Measurements from ENCODE around the gene CSH2. TPM values are rescaled to one million over a fixed set of nuclear protein-coding genes. Genes with fewer than 3 reads are reported as not detected.
"Not testable (repeated sequence)": the region's sequence is repeated elsewhere in the genome, so short reads cannot be mapped to it uniquely, and the experiment has no call there.

The CSH2 gene
- total RNA-seq, 5 donors from 2014 or later (not counting 1 experiment from before 2014, with no cell fraction given): not detected

GRCh38 chr17:63903787-63904201, 30.3 kb upstream of the CSH2 start:
- H3K4me1 ChIP-seq (ENCODE audit: control insufficient read depth in 1 of 2, extremely low read depth in 1 of 2, insufficient read depth in 2 of 2, low read length in 2 of 2); H3K9me3 Mint-ChIP-seq; H3K27ac Mint-ChIP-seq; H3K4me3 Mint-ChIP-seq; H3K27me3 ChIP-seq (replicated peaks in 1 of 2; ENCODE audit: control insufficient read depth in 2 of 2, extremely low read depth in 1 of 2, insufficient read depth in 2 of 2, low read length in 1 of 2); H3K27me3 Mint-ChIP-seq; H3K36me3 ChIP-seq (ENCODE audit: control insufficient read depth in 2 of 2, extremely low read depth in 1 of 2, insufficient read depth in 1 of 2, low read length in 1 of 2); H3K27ac ChIP-seq (ENCODE audit: low read length); H3K4me1 Mint-ChIP-seq; POLR2A ChIA-PET; H3K36me3 Mint-ChIP-seq; H3K9me3 ChIP-seq; H3K4me3 ChIP-seq (ENCODE audit: control insufficient read depth in 1 of 2, extremely low read depth in 1 of 2, low read length in 1 of 2): not testable (repeated sequence)
- DNase-seq: peak in 9 of 35 experiments; percentile 10 to 51 (median 18)
- ATAC-seq (replicated peaks in 1 of 4): peak; percentile 60 to 75 (median 70)
- WGBS (ENCODE audit: insufficient coverage): 100% methylated on average over 1 of the region's 5 CpGs
- CTCF ChIA-PET: interaction anchor here (0.6 to 1.0 kb wide), 3 partner anchors 14 to 565 kb away, joined by 3 to 4 read pairs (median 3); no protein-coding TSS in a partner anchor

DNA sequence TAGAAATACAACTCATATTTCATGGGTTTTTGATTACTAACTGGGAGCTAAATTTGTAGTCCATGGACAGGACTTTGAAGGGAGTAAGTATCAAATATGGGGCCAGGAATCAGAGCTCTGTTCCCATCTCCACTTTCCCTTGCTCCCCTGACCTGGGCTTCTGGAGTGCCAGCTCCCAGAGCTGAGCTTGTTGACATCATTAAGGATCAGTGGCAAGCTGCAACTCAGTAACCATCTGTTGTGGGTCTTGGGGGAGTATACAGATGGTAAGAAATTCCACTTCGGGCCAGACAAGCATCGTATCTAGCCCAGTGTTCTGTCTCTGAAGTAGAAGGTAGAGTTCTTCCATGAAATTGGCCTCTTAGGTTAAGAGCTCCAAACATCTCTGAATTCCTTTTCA, 28.5 kb upstream of the CSH2 start:
- H3K9me3 ChIP-seq; H3K27me3 ChIP-seq (replicated peaks in 1 of 2; ENCODE audit: control insufficient read depth in 2 of 2, extremely low read depth in 1 of 2, insufficient read depth in 2 of 2, low read length in 1 of 2); H3K27ac Mint-ChIP-seq; H3K27me3 Mint-ChIP-seq; H3K36me3 Mint-ChIP-seq; H3K9me3 Mint-ChIP-seq; H3K4me1 ChIP-seq (ENCODE audit: control insufficient read depth in 1 of 2, extremely low read depth in 1 of 2, insufficient read depth in 2 of 2, low read length in 2 of 2); H3K4me3 Mint-ChIP-seq; H3K4me3 ChIP-seq (ENCODE audit: control insufficient read depth in 1 of 2, extremely low read depth in 1 of 2, low read length in 1 of 2); DNase-seq; ATAC-seq (replicated peaks in 1 of 4); POLR2A ChIA-PET; H3K4me1 Mint-ChIP-seq; H3K36me3 ChIP-seq (ENCODE audit: control insufficient read depth in 2 of 2, extremely low read depth in 1 of 2, insufficient read depth in 1 of 2, low read length in 1 of 2); H3K27ac ChIP-seq (ENCODE audit: low read length): not testable (repeated sequence)
- CTCF ChIA-PET: interaction anchor here (0.6 to 1.2 kb wide), 6 partner anchors 11 to 902 kb away, joined by 3 to 4 read pairs (median 3); no protein-coding TSS in a partner anchor
- 100% methylated on average over 1 of the region's 2 CpGs for WGBS (ENCODE audit: insufficient coverage)

DNA sequence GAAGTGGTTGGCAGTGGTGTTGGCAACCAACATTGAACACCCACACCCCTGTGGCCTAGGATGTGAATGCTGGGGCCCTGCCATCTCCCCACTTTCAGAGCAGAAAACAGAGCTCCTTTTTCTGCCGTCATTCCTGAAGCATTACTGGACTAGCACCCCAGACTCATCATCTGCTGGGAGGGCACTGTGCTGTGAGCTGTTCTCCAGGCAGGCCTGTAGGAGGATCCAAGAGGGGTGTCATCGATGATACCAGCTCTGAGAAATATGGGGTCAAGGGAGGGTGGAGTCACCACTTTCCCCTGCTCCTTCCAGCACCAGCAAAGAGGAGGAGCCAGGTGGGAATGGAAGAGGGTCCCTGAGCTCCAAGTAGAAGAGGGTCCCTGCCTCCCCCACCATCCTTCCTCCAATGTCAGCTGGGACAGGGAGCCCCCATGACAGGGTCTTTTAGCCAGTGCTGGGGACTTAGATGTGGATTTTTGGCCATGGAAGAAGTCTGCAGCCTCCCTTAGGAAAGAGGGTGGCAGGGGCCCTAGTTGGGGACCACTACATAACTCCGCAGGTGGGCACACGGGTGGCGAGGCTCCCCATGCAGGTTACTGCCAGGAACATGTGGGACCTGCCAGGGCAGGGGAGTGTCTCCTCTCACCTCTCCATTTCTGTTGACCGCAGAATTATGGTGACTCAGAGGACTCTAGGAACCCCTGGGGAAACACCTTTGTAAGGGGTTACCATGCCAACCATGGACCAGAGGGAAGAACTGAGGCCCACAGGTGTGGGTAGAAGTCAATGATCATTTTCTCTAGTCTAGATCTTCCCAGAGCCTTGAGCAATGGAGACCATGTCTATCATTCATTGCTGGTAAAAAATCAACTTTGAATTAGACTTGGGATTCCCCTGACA, 25.7 kb upstream of the CSH2 start:
- H3K9me3 Mint-ChIP-seq; H3K27me3 Mint-ChIP-seq; H3K27ac Mint-ChIP-seq; H3K4me1 Mint-ChIP-seq; H3K36me3 Mint-ChIP-seq; H3K4me3 ChIP-seq (ENCODE audit: control insufficient read depth in 1 of 2, extremely low read depth in 1 of 2, low read length in 1 of 2); POLR2A ChIA-PET; H3K27ac ChIP-seq (ENCODE audit: low read length); H3K36me3 ChIP-seq (ENCODE audit: control insufficient read depth in 2 of 2, extremely low read depth in 1 of 2, insufficient read depth in 1 of 2, low read length in 1 of 2); H3K4me3 Mint-ChIP-seq; H3K4me1 ChIP-seq (ENCODE audit: control insufficient read depth in 1 of 2, extremely low read depth in 1 of 2, insufficient read depth in 2 of 2, low read length in 2 of 2); H3K27me3 ChIP-seq (replicated peaks in 1 of 2; ENCODE audit: control insufficient read depth in 2 of 2, extremely low read depth in 1 of 2, insufficient read depth in 2 of 2, low read length in 1 of 2); H3K9me3 ChIP-seq: not testable (repeated sequence)
- ATAC-seq (replicated peaks in 1 of 4): peak in 2 of 4 experiments; percentile 38 to 58
- CTCF ChIA-PET: interaction anchor here (0.6 kb wide), 2 partner anchors 63 to 119 kb away, joined by 3 read pairs; no protein-coding TSS in a partner anchor
- peak in 3 of 35 experiments; percentile 7 to 47 (median 13) for DNase-seq
- 100% methylated on average over 1 of the region's 6 CpGs for WGBS (ENCODE audit: insufficient coverage)

DNA sequence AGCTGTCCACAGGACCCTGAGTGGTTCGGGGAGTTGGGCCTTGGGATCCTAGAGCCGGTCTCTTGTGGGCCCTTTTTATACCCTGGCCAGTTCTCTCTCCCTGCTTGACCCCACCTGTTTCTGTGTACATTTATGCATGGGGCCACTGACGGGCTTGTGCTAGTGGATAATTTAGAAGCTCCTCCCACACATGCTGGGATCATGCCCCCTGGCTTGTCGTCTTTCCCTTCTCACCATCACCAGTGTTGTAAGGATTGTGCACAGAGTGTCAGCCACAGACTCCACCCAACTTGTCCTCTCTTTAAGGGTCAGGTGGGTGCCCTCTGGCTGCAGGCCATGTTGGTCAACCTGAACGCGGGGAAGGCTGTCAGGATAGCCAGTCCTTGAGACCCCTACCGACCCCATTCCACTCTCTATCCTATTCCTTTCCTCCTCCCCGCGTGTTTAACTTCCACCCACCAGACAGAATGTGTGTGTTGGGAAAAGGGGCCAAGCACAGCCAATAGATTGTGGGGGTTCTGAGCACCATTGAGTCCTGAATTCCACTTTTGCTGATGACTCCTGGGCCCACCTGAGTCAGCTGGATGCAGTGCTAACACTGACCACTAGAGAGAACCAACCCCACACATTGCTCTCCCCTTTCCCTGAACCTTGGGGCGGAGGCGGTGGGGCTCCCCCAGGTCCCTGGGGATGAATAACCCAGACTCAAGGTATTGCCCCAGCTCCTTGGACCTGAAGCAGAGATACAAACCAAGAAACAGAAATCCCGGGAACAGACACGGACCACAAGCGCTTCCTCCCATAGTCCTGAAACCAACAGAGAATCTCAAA, 23.3 kb upstream of the CSH2 start, which contains the start of gene CSH1:
Gene CSH1, minus strand, starts transcription at position 51 of the 831 bp plus-strand sequence. CDS start 63 bp downstream, outside the sequence.
- H3K27ac Mint-ChIP-seq; H3K27ac ChIP-seq (ENCODE audit: low read length); H3K36me3 Mint-ChIP-seq; CTCF ChIA-PET; POLR2A ChIA-PET; H3K4me1 Mint-ChIP-seq; H3K27me3 ChIP-seq (replicated peaks in 1 of 2; ENCODE audit: control insufficient read depth in 2 of 2, extremely low read depth in 1 of 2, insufficient read depth in 2 of 2, low read length in 1 of 2); H3K4me3 ChIP-seq (ENCODE audit: control insufficient read depth in 1 of 2, extremely low read depth in 1 of 2, low read length in 1 of 2); H3K27me3 Mint-ChIP-seq; H3K4me1 ChIP-seq (ENCODE audit: control insufficient read depth in 1 of 2, extremely low read depth in 1 of 2, insufficient read depth in 2 of 2, low read length in 2 of 2); DNase-seq; ATAC-seq (replicated peaks in 1 of 4); H3K4me3 Mint-ChIP-seq; H3K36me3 ChIP-seq (ENCODE audit: control insufficient read depth in 2 of 2, extremely low read depth in 1 of 2, insufficient read depth in 1 of 2, low read length in 1 of 2); H3K9me3 Mint-ChIP-seq; H3K9me3 ChIP-seq: not testable (repeated sequence)
- no CpG with 5 or more reads among the region's 14 CpGs for WGBS (ENCODE audit: insufficient coverage)

GRCh38 chr17:63894821-63895220, 21.3 kb upstream of the CSH2 start:
- H3K9me3 ChIP-seq; H3K27me3 ChIP-seq (replicated peaks in 1 of 2; ENCODE audit: control insufficient read depth in 2 of 2, extremely low read depth in 1 of 2, insufficient read depth in 2 of 2, low read length in 1 of 2); H3K27ac ChIP-seq (ENCODE audit: low read length); H3K4me3 ChIP-seq (ENCODE audit: control insufficient read depth in 1 of 2, extremely low read depth in 1 of 2, low read length in 1 of 2); H3K4me1 Mint-ChIP-seq; H3K27me3 Mint-ChIP-seq; DNase-seq; CTCF ChIA-PET; H3K9me3 Mint-ChIP-seq; POLR2A ChIA-PET; H3K4me3 Mint-ChIP-seq; H3K27ac Mint-ChIP-seq; H3K36me3 ChIP-seq (ENCODE audit: control insufficient read depth in 2 of 2, extremely low read depth in 1 of 2, insufficient read depth in 1 of 2, low read length in 1 of 2); H3K4me1 ChIP-seq (ENCODE audit: control insufficient read depth in 1 of 2, extremely low read depth in 1 of 2, insufficient read depth in 2 of 2, low read length in 2 of 2); H3K36me3 Mint-ChIP-seq; ATAC-seq (replicated peaks in 1 of 4): not testable (repeated sequence)
- WGBS (ENCODE audit: insufficient coverage): no CpG with 5 or more reads among the region's 10 CpGs

- H3K4me1 Mint-ChIP-seq; H3K4me3 Mint-ChIP-seq; H3K27ac Mint-ChIP-seq; ATAC-seq (replicated peaks in 1 of 4); H3K4me3 ChIP-seq (ENCODE audit: control insufficient read depth in 1 of 2, extremely low read depth in 1 of 2, low read length in 1 of 2); POLR2A ChIA-PET; CTCF ChIA-PET; DNase-seq; H3K27me3 ChIP-seq (replicated peaks in 1 of 2; ENCODE audit: control insufficient read depth in 2 of 2, extremely low read depth in 1 of 2, insufficient read depth in 2 of 2, low read length in 1 of 2); H3K27me3 Mint-ChIP-seq; H3K9me3 ChIP-seq; H3K36me3 Mint-ChIP-seq; H3K27ac ChIP-seq (ENCODE audit: low read length); H3K36me3 ChIP-seq (ENCODE audit: control insufficient read depth in 2 of 2, extremely low read depth in 1 of 2, insufficient read depth in 1 of 2, low read length in 1 of 2); H3K9me3 Mint-ChIP-seq; H3K4me1 ChIP-seq (ENCODE audit: control insufficient read depth in 1 of 2, extremely low read depth in 1 of 2, insufficient read depth in 2 of 2, low read length in 2 of 2): not testable (repeated sequence)
- 83% methylated on average over 1 of the region's 3 CpGs for WGBS (ENCODE audit: insufficient coverage)
Observed at GRCh38 chr17:63894021-63894420, 20.5 kb upstream of the CSH2 start.

Measured in T-cell (primary cell).